Measurements from ENCODE around the gene CCNYL1.
A peak's percentile ranks its signal among the peaks of the same experiment; 100 is the strongest.
"Not testable (repeated sequence)": the region's sequence is repeated elsewhere in the genome, so short reads cannot be mapped to it uniquely, and the experiment has no call there.

The CCNYL1 gene

GRCh38 chr2:207710814-207711740 is at the start of gene CCNYL1:
Gene CCNYL1, plus strand, starts transcription at chr2:207711640. Its CDS starts 257 bp downstream, at chr2:207711897.
- peak; percentile 96 to 97 for DNase-seq (ENCODE audit: low read depth in 2 of 2)

DNA sequence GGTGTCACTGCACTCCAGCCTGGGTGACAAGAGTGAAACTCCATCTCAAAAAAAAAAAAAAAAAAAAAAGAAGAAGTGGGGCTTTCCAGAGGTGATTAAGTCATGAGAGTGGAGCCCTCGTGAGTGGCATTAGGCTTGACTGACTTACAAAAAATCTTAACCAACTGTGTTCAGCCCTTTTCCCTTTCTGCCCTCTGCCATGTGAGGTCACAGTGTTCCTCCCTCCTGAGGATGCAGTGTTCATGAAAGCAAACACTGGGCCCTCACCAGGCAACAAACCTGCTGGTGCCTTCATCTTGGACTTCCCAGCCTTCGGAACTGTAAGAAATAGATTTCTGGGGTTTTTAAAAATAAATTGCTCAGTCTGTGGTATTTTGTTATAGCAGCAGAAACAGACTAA is 49.2 kb upstream of the CCNYL1 start:
- DNase-seq (ENCODE audit: low read depth in 2 of 2) = no peak

GRCh38 chr2:207663870-207664545 is 47.4 kb upstream of the CCNYL1 start:
- no peak for DNase-seq (ENCODE audit: low read depth in 2 of 2)

- no peak for DNase-seq (ENCODE audit: low read depth in 2 of 2)
Observed at GRCh38 chr2:207670887-207671286, 40.6 kb upstream of the CCNYL1 start.

DNA sequence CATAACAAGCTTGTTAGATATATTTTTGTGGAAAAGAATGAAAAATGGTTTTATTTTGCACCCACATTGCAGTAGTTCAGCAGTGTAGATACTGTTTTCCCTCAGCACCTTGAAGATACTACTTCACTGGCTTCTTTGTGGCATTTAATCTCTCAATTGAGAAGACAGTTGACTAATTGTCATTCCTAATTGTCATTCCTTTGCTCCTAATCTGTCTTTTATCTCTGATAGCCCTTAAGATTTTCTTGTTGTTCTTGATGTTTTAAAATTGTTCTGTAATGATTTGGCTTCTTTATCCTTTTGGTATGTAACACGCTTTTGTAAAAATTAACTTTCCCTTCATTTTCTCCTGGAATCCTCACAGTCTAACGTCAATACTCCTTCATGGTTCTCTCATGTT is 38.0 kb upstream of the CCNYL1 start:
- DNase-seq (ENCODE audit: low read depth in 2 of 2) = no peak

DNA sequence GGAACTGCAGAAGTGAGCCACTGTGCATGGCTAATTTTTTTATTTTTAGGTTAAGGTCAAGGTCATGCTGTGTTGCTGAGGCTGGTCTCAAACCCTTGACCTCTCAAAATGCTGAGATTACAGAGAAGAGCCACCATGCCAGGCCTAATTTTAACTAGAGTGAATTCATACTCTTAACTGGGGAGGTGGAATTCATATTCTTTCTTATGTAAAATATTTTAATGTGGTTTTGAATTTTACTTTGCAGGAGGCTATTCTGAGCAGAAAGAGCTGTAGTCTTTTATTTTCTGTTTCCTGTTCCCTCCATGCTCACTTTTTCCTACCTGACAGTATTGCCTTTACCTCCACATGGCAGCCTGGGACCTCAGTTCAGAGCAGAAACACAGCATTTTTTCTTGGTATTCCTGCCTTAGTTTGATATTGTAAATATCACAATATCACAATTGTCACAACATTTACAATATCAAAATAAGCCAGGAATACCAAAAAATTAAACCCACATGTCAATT is 37.1 kb upstream of the CCNYL1 start:
- DNase-seq (ENCODE audit: low read depth in 2 of 2) = no peak

- DNase-seq (ENCODE audit: low read depth in 2 of 2) = no peak
Observed at GRCh38 chr2:207674826-207675225, 36.6 kb upstream of the CCNYL1 start.

DNA sequence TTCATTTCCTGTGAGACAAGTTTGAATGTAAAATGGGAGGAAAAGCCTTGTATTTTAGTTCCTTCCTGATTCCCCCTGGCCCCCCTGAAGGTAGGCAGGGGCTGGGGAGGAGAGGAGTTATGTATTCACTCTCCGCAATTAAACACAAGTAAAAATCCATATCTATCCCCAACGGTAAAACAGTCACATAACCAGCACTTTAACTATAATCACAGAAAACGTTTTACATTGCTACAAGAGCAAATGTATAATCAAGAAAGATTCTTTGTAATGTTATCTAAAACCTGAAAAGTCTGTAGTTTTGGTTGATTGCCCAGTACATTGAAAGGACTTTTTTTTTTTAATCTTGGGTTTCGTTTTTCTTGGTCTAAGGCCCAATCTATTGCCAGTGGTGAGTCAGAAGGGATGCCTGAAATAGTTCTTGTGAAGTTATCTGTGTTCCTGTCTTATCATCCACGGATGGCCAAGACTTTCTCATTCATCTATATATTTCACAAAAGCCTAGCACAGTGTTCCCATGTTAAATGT is 34.5 kb upstream of the CCNYL1 start:
- DNase-seq (ENCODE audit: low read depth in 2 of 2) = no peak

DNA sequence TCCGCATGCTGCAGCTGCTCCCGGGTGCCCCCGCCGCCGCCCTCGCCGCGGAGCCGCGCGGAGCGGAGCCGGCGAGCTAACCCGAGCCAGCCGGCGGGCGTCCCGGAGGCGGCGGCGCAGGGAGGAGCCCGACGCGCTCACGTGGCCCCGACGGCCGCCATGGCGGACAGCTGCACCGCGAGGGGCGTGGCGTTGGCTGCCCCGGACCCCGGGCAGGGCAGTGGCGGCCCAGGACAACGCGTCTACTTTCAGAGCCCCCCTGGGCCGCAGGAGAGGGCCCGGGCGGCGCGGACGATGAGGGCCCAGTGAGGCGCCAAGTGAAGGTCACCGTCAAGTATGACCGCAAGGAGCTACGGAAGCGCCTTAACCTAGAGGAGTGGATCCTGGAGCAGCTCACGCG is 30.0 kb upstream of the CCNYL1 start:
- DNase-seq (ENCODE audit: low read depth in 2 of 2) = no peak

DNA sequence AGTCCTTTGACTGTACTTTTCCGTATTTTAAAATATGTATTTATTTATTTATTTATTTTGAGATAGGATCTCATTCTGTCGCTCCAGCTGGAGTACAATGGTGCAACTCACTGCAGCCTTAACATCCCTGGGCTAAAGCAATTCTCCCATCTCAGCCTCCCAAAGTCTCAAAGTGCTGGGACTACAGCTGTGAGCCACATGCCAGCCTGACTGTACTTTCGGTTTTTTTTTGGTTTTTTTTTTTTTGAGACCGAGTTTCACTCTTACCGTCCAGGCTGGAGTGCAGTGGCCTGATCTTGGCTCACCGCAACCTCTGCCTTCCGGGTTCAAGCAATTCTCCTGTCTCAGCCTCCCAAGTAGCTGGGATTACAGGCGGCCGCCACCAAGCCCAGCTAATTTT is 28.9 kb upstream of the CCNYL1 start:
- DNase-seq (ENCODE audit: low read depth in 2 of 2) = no peak

DNA sequence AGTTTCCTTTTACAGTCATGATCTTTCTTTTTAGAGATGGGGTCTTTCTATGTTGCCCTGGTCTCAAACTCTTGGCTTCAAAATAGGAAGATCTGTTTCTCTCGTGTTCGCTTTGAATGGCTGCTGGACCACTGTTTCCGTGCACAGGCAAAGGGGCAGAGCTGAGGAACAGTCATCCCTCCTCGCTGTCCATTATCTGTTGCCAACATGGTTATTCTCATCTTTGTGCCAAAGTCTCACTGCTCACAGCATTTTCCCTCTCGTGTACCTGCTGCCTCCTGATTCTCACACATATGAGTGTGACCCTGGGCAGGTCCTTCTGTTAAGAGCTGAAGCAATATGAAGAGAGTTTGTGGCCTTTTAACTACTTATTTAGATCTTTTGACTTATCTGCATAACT is 28.0 kb upstream of the CCNYL1 start:
- no peak for DNase-seq (ENCODE audit: low read depth in 2 of 2)

DNA sequence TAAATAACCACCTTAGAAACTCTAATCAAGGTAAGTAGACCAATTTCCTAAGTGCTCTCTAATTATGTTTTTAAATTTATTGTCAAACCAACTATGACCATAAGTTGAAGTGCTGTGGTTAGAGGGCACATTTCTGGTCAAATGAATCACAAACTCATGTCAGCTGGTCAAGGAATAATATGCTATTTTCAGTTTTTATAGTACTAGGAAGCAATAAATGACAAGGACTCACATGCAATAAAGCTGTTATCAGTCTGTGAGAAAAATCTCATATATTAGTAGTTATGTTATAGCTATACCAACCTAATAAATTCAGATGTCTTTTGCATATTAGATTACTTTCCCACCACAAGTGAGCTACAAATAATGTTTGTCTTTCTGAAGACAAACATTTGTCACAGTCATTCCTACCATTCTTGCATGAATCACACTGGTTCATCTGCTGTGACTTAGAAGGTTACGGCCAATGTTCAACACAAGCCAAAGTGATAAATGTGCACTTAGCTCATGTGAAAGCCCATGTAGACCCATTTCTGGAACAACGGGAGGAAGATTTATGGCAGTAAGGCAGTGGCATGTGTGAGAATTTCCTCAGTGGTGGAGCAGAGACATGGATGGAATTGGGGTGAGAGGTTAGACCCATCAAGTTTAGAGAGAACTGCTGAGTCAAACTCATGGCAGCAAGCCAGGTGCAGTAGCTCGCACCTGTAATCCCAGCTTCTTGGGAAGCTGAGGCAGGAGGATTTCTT is 27.4 kb upstream of the CCNYL1 start:
- no peak for DNase-seq (ENCODE audit: low read depth in 2 of 2)

DNA sequence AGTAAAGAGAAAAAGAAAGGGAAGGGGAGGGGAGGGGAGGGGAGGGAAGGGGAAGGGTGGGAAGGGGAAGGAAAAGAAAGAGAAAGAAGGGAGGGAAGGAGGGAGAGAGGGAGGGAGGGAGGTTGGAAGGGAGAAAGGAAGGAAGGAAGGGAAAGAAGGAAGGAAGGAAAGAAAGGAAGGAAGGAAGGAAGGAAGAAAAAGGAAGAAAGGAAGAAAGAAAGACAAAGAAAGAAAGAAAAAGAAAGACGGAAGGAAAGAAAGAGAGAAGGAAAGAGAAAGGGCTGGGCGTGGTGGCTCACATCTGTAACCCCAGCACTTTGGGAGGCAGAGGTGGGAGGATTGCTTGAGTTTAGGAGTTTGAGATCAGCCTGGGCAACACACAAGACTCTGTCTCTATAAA is 24.6 kb upstream of the CCNYL1 start:
- no peak for DNase-seq (ENCODE audit: low read depth in 2 of 2)

DNA sequence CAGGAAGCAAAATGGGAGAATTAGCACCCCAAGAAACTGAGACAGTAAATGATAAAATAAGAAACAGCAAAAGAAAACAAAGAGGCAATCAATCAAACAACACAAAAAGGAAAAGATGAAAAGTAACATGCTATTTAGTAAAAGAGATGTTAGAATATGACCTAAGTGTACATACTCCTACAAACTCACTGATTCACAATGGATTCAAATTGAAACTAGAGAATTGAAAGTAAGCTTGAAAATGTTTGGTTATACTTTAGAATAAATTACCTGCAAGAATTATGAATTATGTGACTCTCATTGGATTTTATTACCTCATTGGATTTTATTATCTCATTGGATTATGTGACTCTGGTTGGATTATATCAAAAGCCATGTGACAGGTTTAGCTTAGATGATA is 22.8 kb upstream of the CCNYL1 start:
- DNase-seq (ENCODE audit: low read depth in 2 of 2) = no peak

GRCh38 chr2:207690845-207691461 is 20.5 kb upstream of the CCNYL1 start:
- DNase-seq (ENCODE audit: low read depth in 2 of 2) = not testable (repeated sequence)

GRCh38 chr2:207692206-207693065 is 19.0 kb upstream of the CCNYL1 start:
- peak; percentile 14 to 15 for DNase-seq (ENCODE audit: low read depth in 2 of 2)

DNA sequence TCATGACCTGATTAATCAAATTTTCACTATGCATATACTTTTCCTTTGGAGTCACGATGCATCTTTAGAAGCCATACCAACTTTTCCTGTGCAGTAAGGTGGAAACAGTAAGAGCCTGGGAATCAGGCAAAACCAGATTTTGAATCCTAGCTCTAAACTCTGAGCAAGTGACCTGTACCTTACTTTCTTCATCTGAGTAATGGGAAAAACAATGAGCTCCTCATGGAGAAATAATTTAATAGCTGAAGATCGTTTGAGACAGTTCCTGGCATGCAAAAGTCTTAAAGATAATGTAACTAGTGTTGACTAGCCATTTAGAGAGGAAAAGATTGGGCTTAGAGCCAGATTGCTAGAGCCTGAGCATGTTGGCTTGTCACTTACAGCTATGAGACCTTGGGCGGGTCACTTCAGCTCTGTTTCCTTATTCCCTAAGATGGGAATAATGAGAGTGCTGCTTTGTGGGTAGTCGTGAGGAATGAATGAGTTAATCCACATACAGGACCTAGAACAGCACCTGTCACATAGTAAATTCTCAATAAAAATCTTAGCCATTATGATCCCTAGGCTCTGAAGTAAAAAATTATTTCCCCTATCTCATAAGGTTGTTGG is 17.7 kb upstream of the CCNYL1 start:
- no peak for DNase-seq (ENCODE audit: low read depth in 2 of 2)

DNA sequence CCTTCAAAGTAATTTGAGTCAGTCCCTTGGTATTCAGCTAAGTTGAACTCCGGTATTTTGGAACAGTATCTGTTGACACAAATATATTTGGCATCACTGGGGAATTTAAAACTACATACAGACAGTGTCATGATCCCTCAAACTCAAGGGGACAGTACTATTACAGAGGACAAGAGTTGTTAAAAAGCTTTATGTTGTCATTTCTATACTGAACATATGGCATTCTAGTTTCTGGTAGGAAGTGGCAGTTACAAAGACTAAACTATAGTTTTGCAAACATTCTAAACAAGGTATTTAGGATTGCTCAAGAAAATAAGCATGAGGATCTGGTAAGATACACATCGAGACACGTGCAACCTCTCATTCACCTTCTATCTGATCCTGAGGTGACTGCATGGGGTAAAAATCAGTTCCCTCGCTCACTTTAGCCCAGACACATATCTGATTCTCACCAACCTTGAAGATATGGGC is 16.6 kb upstream of the CCNYL1 start:
- DNase-seq (ENCODE audit: low read depth in 2 of 2) = no peak

DNA sequence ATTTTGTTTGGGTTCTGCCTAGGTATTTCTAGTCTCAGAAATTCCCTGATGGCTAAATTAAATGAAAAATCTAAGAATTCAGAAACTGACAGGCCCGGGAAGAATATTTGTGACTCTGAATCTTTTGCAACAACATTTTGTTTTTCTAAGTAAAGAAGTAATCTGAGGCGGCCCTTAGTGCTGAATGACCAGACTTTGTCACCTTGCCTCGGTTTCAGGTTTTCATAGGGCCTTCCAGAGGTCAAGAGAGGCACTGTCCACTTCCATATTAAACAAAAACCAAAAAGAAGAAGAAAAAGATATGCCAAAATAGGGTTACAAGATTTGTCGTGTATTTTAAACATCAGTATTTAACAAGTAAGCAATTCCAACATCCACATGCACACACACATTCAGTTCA is 16.1 kb upstream of the CCNYL1 start:
- DNase-seq (ENCODE audit: low read depth in 2 of 2) = no peak

GRCh38 chr2:207696911-207697310 is 14.5 kb upstream of the CCNYL1 start:
- not testable (repeated sequence) for DNase-seq (ENCODE audit: low read depth in 2 of 2)

Data from stimulated activated CD4-positive, alpha-beta T cell treated with anti-CD3 and anti-CD28 coated beads, Interleukin-12 subunit alpha, Interleukin-12 subunit beta, amount 100 ng/mL, for 24 hours (primary cell).